GM12892 (cell line): ENCODE data around the gene WDR31.

Experiments
- POLR2A ChIP-seq: IDR thresholded peaks from 2 replicates; pipeline ENCODE4 v1.6.1; 2011; ENCODE audit warnings: low read depth, low read length, control low read depth
- POLR2AphosphoS5 ChIP-seq: IDR thresholded peaks from 2 replicates; pipeline ENCODE4 v1.6.1; 2011; ENCODE audit warnings: low read depth, low read length, control low read depth

- no peak for TF ChIP-seq POLR2AphosphoS5
- TF ChIP-seq POLR2A: no peak
Observed at GRCh38 chr9:113355040-113355596, 15.0 kb upstream of the WDR31 start.
